Fibroblast of mammary gland (primary cell): ENCODE measurements around the gene ZCCHC8.
A peak's percentile ranks its signal among the peaks of the same experiment; 100 is the strongest.

Experiments used
- DNase-seq: peaks from one replicate; pipeline ENCODE4 v3.0.0-alpha.2; 2010; ENCODE audit warnings: low read depth
- H3K4me3 ChIP-seq: 2 replicates; pipeline ENCODE4 v1.5.1; 2011; ENCODE audit warnings: low read depth, mild to moderate bottlenecking, low read length, moderate library complexity; ENCODE audit not compliant: control insufficient read depth
- TF ChIP-seq, protein P1 (sequence below): conservative IDR thresholded peaks from 2 replicates; pipeline ENCODE4 v1.5.1; 2011; ENCODE audit warnings: low read depth, low read length, inconsistent platforms; ENCODE audit not compliant: control insufficient read depth, insufficient read depth

Gene ZCCHC8

GRCh38 chr12:122533856-122534255 is 33.1 kb upstream of the ZCCHC8 start:
- TF ChIP-seq, protein P1, sequence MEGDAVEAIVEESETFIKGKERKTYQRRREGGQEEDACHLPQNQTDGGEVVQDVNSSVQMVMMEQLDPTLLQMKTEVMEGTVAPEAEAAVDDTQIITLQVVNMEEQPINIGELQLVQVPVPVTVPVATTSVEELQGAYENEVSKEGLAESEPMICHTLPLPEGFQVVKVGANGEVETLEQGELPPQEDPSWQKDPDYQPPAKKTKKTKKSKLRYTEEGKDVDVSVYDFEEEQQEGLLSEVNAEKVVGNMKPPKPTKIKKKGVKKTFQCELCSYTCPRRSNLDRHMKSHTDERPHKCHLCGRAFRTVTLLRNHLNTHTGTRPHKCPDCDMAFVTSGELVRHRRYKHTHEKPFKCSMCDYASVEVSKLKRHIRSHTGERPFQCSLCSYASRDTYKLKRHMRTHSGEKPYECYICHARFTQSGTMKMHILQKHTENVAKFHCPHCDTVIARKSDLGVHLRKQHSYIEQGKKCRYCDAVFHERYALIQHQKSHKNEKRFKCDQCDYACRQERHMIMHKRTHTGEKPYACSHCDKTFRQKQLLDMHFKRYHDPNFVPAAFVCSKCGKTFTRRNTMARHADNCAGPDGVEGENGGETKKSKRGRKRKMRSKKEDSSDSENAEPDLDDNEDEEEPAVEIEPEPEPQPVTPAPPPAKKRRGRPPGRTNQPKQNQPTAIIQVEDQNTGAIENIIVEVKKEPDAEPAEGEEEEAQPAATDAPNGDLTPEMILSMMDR = no peak
- no peak overlapping the region for H3K4me3 ChIP-seq
- peak; percentile 33 for DNase-seq

DNA sequence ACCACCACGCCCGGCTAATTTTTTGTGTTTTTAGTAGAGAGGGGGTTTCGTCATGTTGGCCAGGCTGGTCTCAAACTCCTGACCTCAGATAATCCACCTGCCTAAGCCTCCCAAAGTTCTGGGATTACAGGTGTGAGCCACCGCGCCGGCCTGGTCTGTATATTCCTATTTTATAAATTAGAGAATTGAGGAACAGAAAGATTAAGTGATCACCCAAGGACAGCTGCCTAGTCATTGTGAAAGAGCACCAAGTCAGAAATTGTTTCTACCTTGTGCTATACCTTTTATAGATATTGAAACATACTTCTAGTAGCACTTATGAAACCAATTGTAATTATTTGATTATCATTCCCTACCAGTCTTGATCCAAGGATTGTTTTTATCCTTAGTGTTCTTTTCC is 28.3 kb upstream of the ZCCHC8 start:
- DNase-seq = no peak
- no peak overlapping the region for H3K4me3 ChIP-seq
- TF ChIP-seq, protein P1 = no peak

DNA sequence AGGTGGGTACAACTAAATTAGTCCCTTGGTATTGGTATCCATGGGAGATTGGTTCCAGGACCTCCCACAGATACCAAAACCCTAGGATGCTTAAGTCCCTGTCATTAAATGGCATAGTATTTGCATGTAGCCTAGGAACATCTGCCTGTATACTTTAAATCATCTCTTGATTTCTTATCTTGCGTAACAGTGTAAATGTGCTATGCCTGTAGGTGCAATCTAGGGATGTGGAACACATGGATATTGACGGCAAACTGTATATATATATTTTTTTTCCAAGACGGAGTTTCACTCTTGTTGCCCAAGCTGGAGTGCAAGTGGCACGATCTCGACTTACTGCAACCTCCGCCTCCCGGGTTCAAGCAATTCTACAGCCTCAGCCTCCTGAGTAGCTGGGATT is 27.9 kb upstream of the ZCCHC8 start:
- no peak for DNase-seq
- TF ChIP-seq, protein P1 = no peak
- no peak overlapping the region for H3K4me3 ChIP-seq

GRCh38 chr12:122527478-122527944 is 26.8 kb upstream of the ZCCHC8 start:
- peak overlapping the region; percentile 77 for H3K4me3 ChIP-seq

GRCh38 chr12:122526683-122527477 is 26.1 kb upstream of the ZCCHC8 start, which contains the start of the genes KNTC1 and RSRC2:
KNTC1 (plus strand) TSS chr12:122527249; CDS start chr12:122530064, 2,815 bp downstream.
RSRC2 (minus strand) TSS chr12:122526936; CDS start chr12:122526853, 83 bp downstream.
- peak; percentile 100 for DNase-seq
- peak within 1 kb of the TSS; percentile 87 for H3K4me3 ChIP-seq
- TF ChIP-seq, protein P1 = no peak

More at GRCh38 chr12:122527478-122527944, 26.8 kb upstream of the ZCCHC8 start:
- TF ChIP-seq, protein P1 = no peak
- peak; percentile 40 for DNase-seq

GRCh38 chr12:122523846-122524718 is 23.4 kb upstream of the ZCCHC8 start:
- TF ChIP-seq, protein P1 = no peak
- H3K4me3 ChIP-seq = peak overlapping the region; percentile 52
- no peak for DNase-seq
